ENCODE measurements around the gene NRXN2.

Gene NRXN2

DNA sequence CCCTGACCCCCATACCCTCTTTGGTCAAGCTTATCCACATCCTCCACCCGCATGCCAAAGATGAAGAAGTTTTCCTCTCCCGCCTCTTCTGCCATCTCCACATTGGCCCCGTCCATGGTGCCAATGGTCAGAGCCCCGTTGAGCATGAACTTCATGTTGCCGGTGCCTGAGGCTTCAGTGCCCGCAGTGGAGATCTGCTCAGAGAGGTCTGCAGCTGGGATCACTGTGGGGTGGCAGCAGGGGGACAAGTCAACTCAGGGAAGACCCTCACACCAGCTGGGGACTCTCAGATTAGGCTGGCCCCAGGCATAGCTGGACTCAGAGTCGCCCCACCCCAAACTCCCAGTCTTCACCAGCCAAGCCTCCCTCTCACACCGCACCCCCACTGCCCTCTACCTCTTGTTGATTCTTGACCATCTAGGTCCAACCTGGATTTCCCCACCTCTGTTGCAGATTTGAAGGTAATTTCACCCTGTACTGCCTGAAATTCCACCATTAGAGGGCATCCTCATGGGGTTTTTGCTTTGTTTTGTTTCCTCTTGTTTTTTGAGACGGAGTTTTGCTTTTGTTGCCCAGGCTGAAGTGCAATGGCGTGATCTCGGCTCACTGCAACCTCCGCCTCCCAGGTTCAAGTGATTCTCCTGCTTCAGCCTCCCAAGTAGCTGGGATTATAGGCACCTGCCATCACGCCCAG lies 27.5 kb upstream of the NRXN2 start:
- DNase-seq (ENCODE audit: low read depth): no peak
- H3K4me3 ChIP-seq (ENCODE audit: control insufficient read depth, low read depth, low read length): no peak overlapping the region
- TF ChIP-seq, protein P1, sequence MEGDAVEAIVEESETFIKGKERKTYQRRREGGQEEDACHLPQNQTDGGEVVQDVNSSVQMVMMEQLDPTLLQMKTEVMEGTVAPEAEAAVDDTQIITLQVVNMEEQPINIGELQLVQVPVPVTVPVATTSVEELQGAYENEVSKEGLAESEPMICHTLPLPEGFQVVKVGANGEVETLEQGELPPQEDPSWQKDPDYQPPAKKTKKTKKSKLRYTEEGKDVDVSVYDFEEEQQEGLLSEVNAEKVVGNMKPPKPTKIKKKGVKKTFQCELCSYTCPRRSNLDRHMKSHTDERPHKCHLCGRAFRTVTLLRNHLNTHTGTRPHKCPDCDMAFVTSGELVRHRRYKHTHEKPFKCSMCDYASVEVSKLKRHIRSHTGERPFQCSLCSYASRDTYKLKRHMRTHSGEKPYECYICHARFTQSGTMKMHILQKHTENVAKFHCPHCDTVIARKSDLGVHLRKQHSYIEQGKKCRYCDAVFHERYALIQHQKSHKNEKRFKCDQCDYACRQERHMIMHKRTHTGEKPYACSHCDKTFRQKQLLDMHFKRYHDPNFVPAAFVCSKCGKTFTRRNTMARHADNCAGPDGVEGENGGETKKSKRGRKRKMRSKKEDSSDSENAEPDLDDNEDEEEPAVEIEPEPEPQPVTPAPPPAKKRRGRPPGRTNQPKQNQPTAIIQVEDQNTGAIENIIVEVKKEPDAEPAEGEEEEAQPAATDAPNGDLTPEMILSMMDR (conservative IDR thresholded peaks at IDR 0.05; ENCODE audit: control insufficient read depth, insufficient read depth, low read depth, low read length): no peak

DNA sequence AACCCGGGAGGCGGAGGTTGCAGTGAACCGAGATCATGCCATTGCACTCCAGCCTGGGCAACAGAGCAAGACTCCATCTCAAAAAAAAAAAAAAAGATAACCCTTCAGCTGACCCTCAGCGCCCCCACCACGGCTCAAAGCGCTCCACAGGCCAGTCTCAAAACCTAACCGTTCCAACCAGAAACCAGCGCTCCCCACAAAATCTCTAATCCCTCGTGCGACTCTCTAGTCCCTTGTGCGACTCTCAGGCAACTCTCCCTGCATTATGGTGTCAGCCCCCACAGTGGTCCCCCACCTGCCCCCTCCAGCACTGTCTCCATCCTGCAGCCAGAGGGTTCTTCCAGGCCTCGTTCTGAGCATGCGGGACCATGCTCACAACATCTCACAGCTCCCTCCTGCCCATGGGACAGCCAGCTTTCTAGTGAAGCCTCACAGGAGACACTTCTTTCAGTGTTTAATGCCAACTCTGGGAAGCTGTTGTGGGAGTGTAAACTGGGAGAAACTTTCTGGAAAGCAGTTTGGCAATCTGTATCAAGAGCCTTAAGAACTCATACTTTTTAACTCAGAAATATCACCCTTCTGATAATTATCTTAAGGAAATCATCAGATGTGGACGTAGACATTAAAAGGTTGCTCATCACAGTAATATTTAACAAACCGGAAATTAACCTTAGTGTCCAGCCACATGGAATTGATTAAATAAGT lies 25.1 kb upstream of the NRXN2 start:
- TF ChIP-seq, protein P1 (conservative IDR thresholded peaks at IDR 0.05; ENCODE audit: control insufficient read depth, insufficient read depth, low read depth, low read length): no peak
- peak; percentile 71 for DNase-seq (ENCODE audit: low read depth)
- H3K4me3 ChIP-seq (ENCODE audit: control insufficient read depth, low read depth, low read length): no peak overlapping the region

DNA sequence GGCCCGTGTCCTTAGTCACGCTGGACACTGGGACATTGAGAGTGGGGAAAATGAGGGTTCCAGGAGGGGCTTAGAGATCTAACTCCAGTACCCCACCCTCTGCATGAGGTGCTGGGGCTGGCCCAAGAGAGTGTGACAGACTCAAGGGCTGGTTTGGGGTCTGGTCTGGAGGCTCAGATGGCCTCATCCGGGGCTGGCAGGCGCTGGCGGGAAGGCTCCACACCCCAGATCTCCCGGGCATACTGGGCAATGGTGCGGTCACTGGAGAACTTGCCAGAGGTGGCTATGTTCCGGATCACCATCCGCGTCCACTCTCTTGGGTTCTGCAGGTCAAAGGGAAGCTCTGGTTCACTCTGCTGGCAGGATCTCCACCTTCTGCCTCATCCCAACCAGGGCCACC lies 23.5 kb upstream of the NRXN2 start:
- DNase-seq (ENCODE audit: low read depth): no peak
- no peak overlapping the region for H3K4me3 ChIP-seq (ENCODE audit: control insufficient read depth, low read depth, low read length)
- TF ChIP-seq, protein P1 (conservative IDR thresholded peaks at IDR 0.05; ENCODE audit: control insufficient read depth, insufficient read depth, low read depth, low read length): no peak

DNA sequence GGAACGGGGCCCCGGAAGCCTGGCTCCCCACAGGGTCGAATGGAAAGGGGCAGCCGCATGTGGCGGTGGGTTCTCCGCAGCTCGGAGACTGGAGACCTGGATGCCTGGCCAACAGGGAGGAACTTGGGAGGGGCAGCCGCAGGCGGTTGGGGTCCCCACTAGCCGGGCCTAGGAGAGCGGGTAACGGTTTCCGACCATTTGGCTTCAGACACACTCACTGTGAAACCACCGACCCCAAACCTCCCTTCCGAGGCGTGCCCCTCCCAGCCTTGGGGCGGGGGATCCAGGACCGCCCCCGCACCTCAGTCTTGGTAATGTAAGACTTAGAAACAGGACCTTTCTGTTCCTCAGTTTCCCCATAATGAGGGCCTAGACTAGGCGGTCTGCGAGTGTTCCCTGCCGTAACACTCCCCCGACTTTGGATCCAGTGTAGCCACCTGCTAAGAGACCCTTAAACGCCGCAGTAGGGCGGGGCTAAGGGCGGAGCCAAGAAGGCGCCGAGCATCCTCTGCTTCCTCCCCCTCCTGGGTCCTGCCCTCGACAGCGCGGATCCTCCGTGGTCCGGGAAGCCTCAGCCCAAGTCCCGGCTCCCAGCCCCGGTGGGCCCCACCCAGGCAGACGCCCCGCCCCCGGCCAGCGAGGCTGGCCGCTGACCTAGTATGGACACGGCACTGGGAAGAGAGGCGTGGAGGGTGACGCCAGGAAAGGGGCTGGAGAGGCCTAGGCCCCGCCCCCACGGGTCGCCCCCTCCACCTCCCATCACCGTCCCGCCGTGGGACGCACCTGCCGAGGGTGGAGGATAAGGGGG lies 22.7 kb upstream of the NRXN2 start:
- TF ChIP-seq, protein P1 (conservative IDR thresholded peaks at IDR 0.05; ENCODE audit: control insufficient read depth, insufficient read depth, low read depth, low read length): no peak
- DNase-seq (ENCODE audit: low read depth): peak; percentile 48
- peak overlapping the region; percentile 8 for H3K4me3 ChIP-seq (ENCODE audit: control insufficient read depth, low read depth, low read length)

DNA sequence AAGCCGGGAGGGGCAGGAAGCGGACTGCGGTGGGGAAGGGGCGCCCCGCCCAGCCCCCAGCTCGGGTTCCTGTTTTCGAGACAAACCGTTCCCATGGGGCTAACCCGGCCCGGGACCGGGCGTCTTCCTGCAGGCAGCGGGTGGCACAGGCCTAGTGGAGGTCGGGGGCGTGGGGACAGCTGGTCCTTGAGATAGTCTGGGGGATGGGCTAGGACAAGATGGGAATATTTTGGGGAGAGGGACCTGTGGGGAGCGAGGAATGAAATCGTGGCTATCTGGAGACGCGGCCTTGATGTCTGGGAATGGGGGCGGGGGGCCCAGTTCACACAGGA lies 22.2 kb upstream of the NRXN2 start:
- peak overlapping the region; percentile 9 for H3K4me3 ChIP-seq (ENCODE audit: control insufficient read depth, low read depth, low read length)
- TF ChIP-seq, protein P1 (conservative IDR thresholded peaks at IDR 0.05; ENCODE audit: control insufficient read depth, insufficient read depth, low read depth, low read length): no peak
- DNase-seq (ENCODE audit: low read depth): no peak

DNA sequence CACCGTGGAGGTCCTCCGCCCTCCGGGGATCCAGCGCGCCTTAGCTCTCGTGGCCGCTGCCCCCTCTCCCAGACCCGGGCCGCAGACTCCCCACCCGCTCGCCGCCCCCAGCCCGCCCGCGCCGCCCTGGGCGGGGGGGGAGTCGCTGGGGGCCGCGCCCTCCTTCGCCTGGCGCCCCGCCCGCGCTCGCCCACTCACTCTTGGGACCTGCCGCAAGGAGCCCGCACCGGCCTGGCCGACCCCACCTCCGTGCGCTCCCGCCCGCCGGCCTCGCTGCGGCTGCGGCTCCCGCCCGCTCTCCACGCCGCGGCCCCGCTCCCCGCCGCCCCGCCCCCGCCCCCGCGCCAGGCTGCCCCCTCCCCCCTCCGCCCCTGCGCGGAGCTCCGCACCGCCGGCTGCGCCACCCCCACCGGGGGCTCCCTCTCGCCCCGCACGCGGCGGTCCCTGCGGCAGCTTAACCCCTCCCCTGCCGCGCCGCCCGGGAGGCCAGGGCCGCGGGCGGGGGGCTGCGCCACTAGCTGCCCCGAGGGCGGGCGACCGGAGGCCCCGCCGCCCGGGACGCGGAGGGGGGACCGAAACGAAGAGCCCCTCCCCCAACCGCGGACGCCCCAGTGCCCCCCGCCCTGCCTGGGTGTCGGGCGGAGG lies 21.7 kb upstream of the NRXN2 start:
- TF ChIP-seq, protein P1 (conservative IDR thresholded peaks at IDR 0.05; ENCODE audit: control insufficient read depth, insufficient read depth, low read depth, low read length): no peak
- no peak for DNase-seq (ENCODE audit: low read depth)
- no peak overlapping the region for H3K4me3 ChIP-seq (ENCODE audit: control insufficient read depth, low read depth, low read length)

Measured in fibroblast of mammary gland (primary cell).